A673 (cell line): ENCODE data around the gene NIM1K. TPM values are rescaled to one million over a fixed set of nuclear protein-coding genes. Genes with fewer than 3 reads are reported as not detected.

Source experiments
- BruUV-seq: library from RNA; stranded (reverse); fragments of 400-500 nt; replicated peaks from 2 replicates; lab custom pipeline; 2021; lab: Mats Ljungman, UMichigan
- CTCF ChIA-PET: fragments of 300-600 bp; sonication (Branson Sonifier 250); formaldehyde crosslinking; loops from one replicate; lab custom pipeline; 2022; ENCODE audit warnings: antibody characterized with exemption; lab: Charles Lee
- POLR2A ChIA-PET: fragments of 300-600 bp; sonication (Branson Sonifier 250); formaldehyde crosslinking; loops from one replicate; lab custom pipeline; 2022; ENCODE audit warnings: antibody characterized with exemption; ENCODE audit not compliant: low non-redundant PET; lab: Charles Lee
- DNase-seq: peaks from one replicate; pipeline ENCODE4 v3.0.0-alpha.2; 2015; ENCODE audit warnings: low spot score
- H3K27ac ChIP-seq: fragments of 200-600 bp; sonication (generic); 2 replicates; pipeline ENCODE4 v1.5.1; 2016; ENCODE audit warnings: mixed run types, low read depth, mild to moderate bottlenecking, mixed read lengths, antibody characterized with exemption, low read length; ENCODE audit not compliant: poor library complexity, severe bottlenecking
- H3K27me3 ChIP-seq: fragments of 200-600 bp; sonication (generic); replicated peaks from 2 replicates; pipeline ENCODE4 v1.6.1; 2017; ENCODE audit warnings: mixed run types, low read depth, mild to moderate bottlenecking, mixed read lengths, antibody characterized with exemption, low read length; ENCODE audit not compliant: insufficient read depth, poor library complexity
- H3K36me3 ChIP-seq: fragments of 200-600 bp; sonication (generic); 2 replicates; pipeline ENCODE4 v1.6.1; 2016; ENCODE audit warnings: mixed run types, mild to moderate bottlenecking, mixed read lengths, antibody characterized with exemption, low read length; ENCODE audit not compliant: insufficient read depth, poor library complexity, severe bottlenecking
- H3K4me1 ChIP-seq: fragments of 200-600 bp; sonication (generic); 2 replicates; pipeline ENCODE4 v1.6.1; 2017; ENCODE audit warnings: mixed run types, mild to moderate bottlenecking, mixed read lengths, antibody characterized with exemption, low read length; ENCODE audit not compliant: insufficient read depth, poor library complexity, severe bottlenecking
- H3K4me3 ChIP-seq: fragments of 200-600 bp; sonication (generic); 2 replicates; pipeline ENCODE4 v1.5.1; 2016; ENCODE audit warnings: low read depth, mixed run types, mild to moderate bottlenecking, mixed read lengths, low read length; ENCODE audit not compliant: poor library complexity, severe bottlenecking
- H3K9me3 ChIP-seq: fragments of 200-600 bp; sonication (generic); 2 replicates; pipeline ENCODE4 v1.6.1; 2016; ENCODE audit warnings: mixed run types, low read depth, mild to moderate bottlenecking, mixed read lengths, antibody characterized with exemption, low read length; ENCODE audit not compliant: poor library complexity, severe bottlenecking
- CTCF ChIP-seq: fragments of 300-800, 200-600 bp; sonication (generic); conservative IDR thresholded peaks from 2 replicates; pipeline ENCODE4 v1.5.1; 2017; ENCODE audit warnings: low read depth, mild to moderate bottlenecking, antibody characterized with exemption, low read length, moderate library complexity, mixed read lengths
- EZH2 ChIP-seq: fragments of 200-600 bp; sonication (generic); IDR thresholded peaks from 2 replicates; pipeline ENCODE4 v1.6.1; 2017; ENCODE audit warnings: borderline replicate concordance, low read depth, mild to moderate bottlenecking, mixed read lengths, antibody characterized with exemption, low read length; ENCODE audit not compliant: poor library complexity, severe bottlenecking
- intact Hi-C: fragments of 100-400 bp; cut with micrococcal nuclease; formaldehyde crosslinking; loops from one replicate; pipeline ENCODE4 v1.10.0; 2022; ENCODE audit not compliant: unreplicated experiment
- total RNA-seq: library from RNA; stranded (reverse); gene quantifications from 2 replicates; pipeline ENCODE4 v1.2.3, GENCODE V29; 2021

The NIM1K gene
- total RNA-seq, 1 experiment from 2014 or later = 0.41 TPM

- H3K4me3 ChIP-seq = no peak overlapping the region
- peak; percentile 70 for DNase-seq
- CTCF ChIA-PET = no interaction called here
- TF ChIP-seq EZH2 (no peak), CTCF (no peak)
- H3K36me3 ChIP-seq = no peaks in the 10 kb centered on the region
- intact Hi-C loops = no loop called here
- POLR2A ChIA-PET = no interaction called here
- H3K4me1 ChIP-seq = no peaks in the 10 kb centered on the region
- peaks cover 23% of the 10 kb centered on the region for H3K27me3 ChIP-seq
- BruUV-seq = no TSS peak
- H3K27ac ChIP-seq = no peak overlapping the region
- no peaks in the 10 kb centered on the region for H3K9me3 ChIP-seq
Observed at GRCh38 chr5:43215073-43215631, 23.1 kb downstream of the NIM1K start.

- no peak for TF ChIP-seq CTCF
- DNase-seq = no peak
- intact Hi-C loops = no loop called here
- Histone ChIP-seq H3K36me3 (no peaks in the 10 kb centered on the region), H3K4me3 (no peak overlapping the region), H3K4me1 (no peaks in the 10 kb centered on the region), H3K9me3 (no peaks in the 10 kb centered on the region), H3K27ac (no peak overlapping the region), H3K27me3 (peaks cover 8% of the 10 kb centered on the region)
- BruUV-seq = no TSS peak
- ChIA-PET POLR2A (no interaction called here), CTCF (no interaction called here)
Observed at GRCh38 chr5:43216941-43217340, 24.9 kb downstream of the NIM1K start.

DNA sequence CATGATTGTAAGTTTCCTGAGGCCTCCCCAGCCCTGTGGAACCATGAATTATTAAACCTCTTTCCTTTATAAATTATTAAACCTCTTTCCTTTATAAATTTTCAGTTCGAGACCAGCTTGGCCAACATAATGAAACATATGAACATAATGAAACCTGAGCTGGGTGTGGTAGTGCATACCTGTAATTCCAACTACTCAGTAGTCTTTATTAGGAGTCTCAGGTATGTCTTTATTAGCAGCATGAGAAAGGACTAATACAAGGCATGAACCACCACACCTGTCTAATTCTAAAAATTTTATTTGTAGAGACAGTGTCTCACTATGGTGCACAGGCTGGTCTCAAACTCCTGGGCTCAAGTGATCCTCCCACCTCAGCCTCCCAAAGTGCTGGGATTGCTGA is 27.1 kb downstream of the NIM1K start:
- BruUV-seq = no TSS peak
- intact Hi-C loops = no loop called here
- DNase-seq = no peak
- POLR2A ChIA-PET = no interaction called here
- no peak overlapping the region for H3K27ac ChIP-seq
- H3K27me3 ChIP-seq = no peaks in the 10 kb centered on the region
- no peak for TF ChIP-seq CTCF
- no peak for TF ChIP-seq EZH2
- H3K36me3 ChIP-seq = no peaks in the 10 kb centered on the region
- no peak overlapping the region for H3K4me3 ChIP-seq
- CTCF ChIA-PET = no interaction called here
- no peaks in the 10 kb centered on the region for H3K9me3 ChIP-seq
- H3K4me1 ChIP-seq = no peaks in the 10 kb centered on the region
